Measurements from ENCODE around the gene HECTD4. TPM values are rescaled to one million over a fixed set of nuclear protein-coding genes. Genes with fewer than 3 reads are reported as not detected.
"Not testable (repeated sequence)": the region's sequence is repeated elsewhere in the genome, so short reads cannot be mapped to it uniquely, and the experiment has no call there.

Gene HECTD4
- total RNA-seq, 1 donor from 2014 or later = 45.9 TPM

- intact Hi-C loops (cut with micrococcal nuclease) = no loop called here
These were observed 107.0 kb downstream of the HECTD4 start for GRCh38 chr12:112275207-112275606.

GRCh38 chr12:112270673-112271072, 111.6 kb downstream of the HECTD4 start:
- intact Hi-C loops (cut with micrococcal nuclease) = no loop called here

GRCh38 chr12:112266473-112266872, 115.8 kb downstream of the HECTD4 start:
- intact Hi-C loops (cut with micrococcal nuclease) = no loop called here

GRCh38 chr12:112261559-112261958, 120.7 kb downstream of the HECTD4 start:
- intact Hi-C loops (cut with micrococcal nuclease) = no loop called here

GRCh38 chr12:112258926-112259325, 123.3 kb downstream of the HECTD4 start:
- intact Hi-C loops (cut with micrococcal nuclease) = no loop called here

- intact Hi-C loops (cut with micrococcal nuclease) = no loop called here
These were observed 125.5 kb downstream of the HECTD4 start for GRCh38 chr12:112256780-112257179.

GRCh38 chr12:112252184-112252583, 130.0 kb downstream of the HECTD4 start:
- intact Hi-C loops (cut with micrococcal nuclease) = no loop called here

GRCh38 chr12:112244902-112245301, 137.3 kb downstream of the HECTD4 start:
- intact Hi-C loops (cut with micrococcal nuclease) = not testable (repeated sequence)

- intact Hi-C loops (cut with micrococcal nuclease) = no loop called here
These were observed 138.7 kb downstream of the HECTD4 start for GRCh38 chr12:112243255-112244110.

GRCh38 chr12:112241176-112241575, 141.1 kb downstream of the HECTD4 start:
- intact Hi-C loops (cut with micrococcal nuclease) = no loop called here

- intact Hi-C loops (cut with micrococcal nuclease) = no loop called here
These were observed 142.3 kb downstream of the HECTD4 start for GRCh38 chr12:112239881-112240280.

- intact Hi-C loops (cut with micrococcal nuclease) = no loop called here
These were observed 143.2 kb downstream of the HECTD4 start for GRCh38 chr12:112239020-112239419.

GRCh38 chr12:112238441-112238840, 143.8 kb downstream of the HECTD4 start:
- intact Hi-C loops (cut with micrococcal nuclease) = no loop called here

- intact Hi-C loops (cut with micrococcal nuclease) = no loop called here
These were observed 145.4 kb downstream of the HECTD4 start for GRCh38 chr12:112236786-112237185.

GRCh38 chr12:112236386-112236785, 145.8 kb downstream of the HECTD4 start:
- intact Hi-C loops (cut with micrococcal nuclease) = no loop called here

GRCh38 chr12:112234303-112234702, 147.9 kb downstream of the HECTD4 start:
- intact Hi-C loops (cut with micrococcal nuclease) = no loop called here

GRCh38 chr12:112233242-112233641, 149.0 kb downstream of the HECTD4 start:
- intact Hi-C loops (cut with micrococcal nuclease) = no loop called here

GRCh38 chr12:112230136-112230535, 152.1 kb downstream of the HECTD4 start:
- intact Hi-C loops (cut with micrococcal nuclease) = no loop called here

GRCh38 chr12:112226768-112227167, 155.5 kb downstream of the HECTD4 start:
- intact Hi-C loops (cut with micrococcal nuclease) = no loop called here

- intact Hi-C loops (cut with micrococcal nuclease) = not testable (repeated sequence)
These were observed 161.6 kb downstream of the HECTD4 start for GRCh38 chr12:112220628-112221027.

GRCh38 chr12:112219195-112219594, 163.0 kb downstream of the HECTD4 start:
- intact Hi-C loops (cut with micrococcal nuclease) = no loop called here

- intact Hi-C loops (cut with micrococcal nuclease) = no loop called here
These were observed 164.1 kb downstream of the HECTD4 start for GRCh38 chr12:112218150-112218549.

GRCh38 chr12:112217647-112218046, 164.6 kb downstream of the HECTD4 start:
- intact Hi-C loops (cut with micrococcal nuclease) = no loop called here

Data from T-helper 2 cell treated with Interferon-gamma antibody and Interleukin-4, amounts not matched to agents 100 ng/mL and 5 ng/mL, for 36 hours (primary cell).